A549 (cell line): ENCODE data around the gene CERK. TPM values are rescaled to one million over a fixed set of nuclear protein-coding genes. Genes with fewer than 3 reads are reported as not detected.

Experiments
- BHLHE40 ChIP-seq: IDR thresholded peaks from 2 replicates; pipeline ENCODE4 v1.6.1; 2012; ENCODE audit warnings: low read depth, low read length, inconsistent platforms
- CBX8 ChIP-seq: fragments of 200-600 bp; sonication (generic); IDR thresholded peaks from 2 replicates; pipeline ENCODE4 v1.6.1; 2016
- CHD2 ChIP-seq: fragments of 150-350 bp; IDR thresholded peaks from 2 replicates; pipeline ENCODE4 v1.6.1; 2014; ENCODE audit warnings: low read length; ENCODE audit not compliant: partially characterized antibody
- E2F6 ChIP-seq: IDR thresholded peaks from 2 replicates; pipeline ENCODE4 v1.6.1; 2012; ENCODE audit warnings: low read depth, borderline replicate concordance
- EHMT2 ChIP-seq: fragments of 200-600 bp; sonication (generic); IDR thresholded peaks from 2 replicates; pipeline ENCODE4 v1.6.1; 2016; ENCODE audit warnings: antibody characterized with exemption, low read depth, mild to moderate bottlenecking, moderate library complexity
- ELK1 ChIP-seq: fragments of 150-350 bp; IDR thresholded peaks from 2 replicates; pipeline ENCODE4 v1.6.1; 2014; ENCODE audit warnings: low read depth, mild to moderate bottlenecking, low read length
- EP300 ChIP-seq, 2 experiments: fragments of >200 bp; sonication (Bioruptor Twin); formaldehyde crosslinking; IDR thresholded peaks; 2 replicates in 1 of 2; 3 replicates in 1 of 2; pipeline ENCODE4 v1.6.1; 2016 to 2017
- FOSB ChIP-seq: fragments of 250-450 bp; sonication (Bioruptor Pico); IDR thresholded peaks from 2 replicates; pipeline ENCODE4 v1.5.0; 2020; ENCODE audit warnings: mild to moderate bottlenecking, moderate library complexity
- FOSL2 ChIP-seq, 2 experiments: fragments of 450-650 bp in 1 of 2; fragments of >200 bp in 1 of 2; sonication (Bioruptor Twin) in 1 of 2; formaldehyde crosslinking; IDR thresholded peaks; 2 replicates each; pipeline versions ENCODE4 v1.5.0 to v1.6.1; 2016 to 2020; ENCODE audit warnings: mild to moderate bottlenecking in 1 of 2, moderate library complexity in 1 of 2
- FOXS1 ChIP-seq: fragments of 250-450 bp; sonication (Bioruptor Pico); IDR thresholded peaks from 2 replicates; pipeline ENCODE4 v1.5.0; 2020; ENCODE audit warnings: mild to moderate bottlenecking, moderate library complexity
- HDAC2 ChIP-seq: fragments of 200-600 bp; sonication (generic); IDR thresholded peaks from 2 replicates; pipeline ENCODE4 v1.6.1; 2016
- HMGXB4 ChIP-seq: fragments of 250-450 bp; sonication (Bioruptor Pico); IDR thresholded peaks from 2 replicates; pipeline ENCODE4 v1.5.0; 2021; ENCODE audit warnings: mild to moderate bottlenecking, moderate library complexity, borderline replicate concordance
- HOXB5 ChIP-seq: fragments of 250-450 bp; sonication (Bioruptor Pico); IDR thresholded peaks from 2 replicates; pipeline ENCODE4 v1.5.0; 2020; ENCODE audit warnings: mild to moderate bottlenecking, moderate library complexity
- JUN ChIP-seq, 2 experiments: fragments of >200 bp; sonication (Bioruptor Twin); formaldehyde crosslinking; IDR thresholded peaks; 2 replicates in 1 of 2; 3 replicates in 1 of 2; pipeline ENCODE4 v1.6.1; 2016 to 2017
- JUNB ChIP-seq: fragments of >200 bp; sonication (Bioruptor Twin); formaldehyde crosslinking; IDR thresholded peaks from 2 replicates; pipeline ENCODE4 v1.6.1; 2016
- KDM1A ChIP-seq: fragments of 200-600 bp; sonication (generic); IDR thresholded peaks from 2 replicates; pipeline ENCODE4 v1.6.1; 2016; ENCODE audit warnings: low read depth, mild to moderate bottlenecking
- KDM5A ChIP-seq: fragments of 200-600 bp; sonication (generic); IDR thresholded peaks from 2 replicates; pipeline ENCODE4 v1.6.1; 2016; ENCODE audit warnings: antibody characterized with exemption, mild to moderate bottlenecking
- MAFK ChIP-seq: fragments of 450-650 bp; IDR thresholded peaks from 2 replicates; pipeline ENCODE4 v1.6.1; 2014; ENCODE audit not compliant: partially characterized antibody
- MAX ChIP-seq: IDR thresholded peaks from 2 replicates; pipeline ENCODE4 v1.6.1; 2012
- MAZ ChIP-seq: fragments of 150-350 bp; IDR thresholded peaks from 2 replicates; pipeline ENCODE4 v1.6.1; 2014; ENCODE audit warnings: antibody characterized with exemption, low read depth, low read length, borderline replicate concordance
- MYC ChIP-seq: IDR thresholded peaks from 2 replicates; pipeline ENCODE4 v1.6.1; 2012; ENCODE audit warnings: mild to moderate bottlenecking, inconsistent platforms, low read length, improper control_type of control experiment, borderline replicate concordance
- NFE2L2 ChIP-seq: fragments of 150-350 bp; conservative IDR thresholded peaks from 2 replicates; pipeline ENCODE4 v1.6.1; 2014; ENCODE audit warnings: low read length
- NPAS2 ChIP-seq: fragments of 250-450 bp; sonication (Bioruptor Pico); IDR thresholded peaks from 2 replicates; pipeline ENCODE4 v1.8.0; 2022; ENCODE audit warnings: mild to moderate bottlenecking, moderate library complexity, borderline replicate concordance
- PBX3 ChIP-seq: IDR thresholded peaks from 2 replicates; pipeline ENCODE4 v1.6.1; 2012
- SMC3 ChIP-seq: fragments of >200 bp; sonication (Bioruptor Twin); formaldehyde crosslinking; IDR thresholded peaks from 3 replicates; pipeline ENCODE4 v1.6.1; 2018; ENCODE audit warnings: inconsistent platforms
- SREBF2 ChIP-seq: fragments of 450-650 bp; IDR thresholded peaks from 2 replicates; pipeline ENCODE4 v1.6.1; 2014; ENCODE audit warnings: mild to moderate bottlenecking, moderate library complexity
- USF2 ChIP-seq: fragments of 450-650 bp; IDR thresholded peaks from 2 replicates; pipeline ENCODE4 v1.6.1; 2014; ENCODE audit warnings: antibody characterized with exemption
- ZSCAN20 ChIP-seq: fragments of 250-450 bp; sonication (Bioruptor Pico); IDR thresholded peaks from 2 replicates; pipeline ENCODE4 v1.8.0; 2022; ENCODE audit warnings: mild to moderate bottlenecking, moderate library complexity
- polyA plus RNA-seq, 4 experiments: library from polyadenylated mRNA; depleted of rRNA in 3 of 4; stranded (reverse); fragments of >200 nt; fragmentation: RNase III in 1 of 4; extraction: RNeasy Plus Mini Kit Qiagen cat#74134 plus additional on column Dnase treatment in 1 of 4; gene quantifications; 2 replicates in 3 of 4; 3 replicates in 1 of 4; pipeline ENCODE4 v1.2.3, GENCODE V29; 2011 to 2017

CERK gene
- polyA plus RNA-seq, 2 of the 4 experiments (the other 2 are of a cell fraction), result 13.1 to 15.6 TPM

- TF ChIP-seq MAZ (no peak), SREBF2 (no peak), FOSL2 (IDR thresholded peaks at IDR 0.05) (peak; percentile 43; the same call in 1 of the 2 replicates), FOSL2 (CRISPR knock-in tag; IDR thresholded peaks at IDR 0.05) (peak; percentile 95), ZSCAN20 (CRISPR knock-in tag) (no peak), EHMT2 (no peak), ELK1 (no peak), USF2 (peak; percentile 86), MAX (peak; percentile 96), PBX3 (peak; percentile 61; the same call in 1 of the 2 replicates), FOXS1 (CRISPR knock-in tag) (no peak), BHLHE40 (peak; percentile 90), MYC (peak; percentile 89), NFE2L2 (0 out of 2 replicates have a peak, but pooled peaks have one; percentile 10), EP300 (IDR thresholded peaks at IDR 0.05) (peak in 1 of 2 experiments; percentile 26; a peak in 1 of 5 replicates), MAFK (peak; percentile 67), CBX8 (no peak), JUNB (peak; percentile 64), SMC3 (no peak), FOSB (CRISPR knock-in tag) (no peak), KDM5A (no peak), HOXB5 (CRISPR knock-in tag) (0 out of 2 replicates have a peak, but pooled peaks have one; percentile 19), HMGXB4 (CRISPR knock-in tag) (no peak), JUN (IDR thresholded peaks at IDR 0.05) (peak; percentile 34 to 74; a peak in 4 of 5 replicates), NPAS2 (CRISPR knock-in tag) (peak; percentile 51; the same call in 1 of the 2 replicates), E2F6 (0 out of 2 replicates have a peak, but pooled peaks have one; percentile 59), CHD2 (no peak), KDM1A (no peak), HDAC2 (no peak)
- TF ChIP-seq, all 56 proteins: peak for 16
Observed at GRCh38 chr22:46754110-46754799, 16.2 kb upstream of the CERK start (continued).
